ENCODE data around the gene GALNTL6. TPM values are rescaled to one million over a fixed set of nuclear protein-coding genes. Genes with fewer than 3 reads are reported as not detected.

Gene GALNTL6
- total and polyA plus RNA-seq, 9 of the 15 experiments (the other 6 are each of a cell fraction or from before 2014, with no cell fraction given) = 0.18 to 0.50 (median 0.29) TPM

DNA sequence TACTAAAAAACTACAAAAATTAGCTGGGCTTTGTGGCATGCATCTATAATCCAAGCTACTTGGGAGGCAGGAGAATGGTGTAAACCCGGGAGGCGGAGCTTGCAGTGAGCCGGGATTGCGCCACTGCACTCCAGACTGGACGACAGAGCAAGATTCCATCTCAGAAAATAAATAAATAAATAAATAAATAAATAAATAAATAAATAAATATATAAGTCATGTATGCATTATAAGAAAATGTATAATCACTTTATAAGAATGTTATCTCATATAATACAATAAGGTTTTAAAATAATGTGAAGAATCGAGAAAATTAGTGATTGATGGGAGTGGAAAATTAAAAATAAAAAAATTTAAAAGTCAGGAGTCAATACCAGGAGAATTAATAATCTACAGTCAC, 127.5 kb downstream of the GALNTL6 start (continued):
- TF ChIP-seq, protein P1, sequence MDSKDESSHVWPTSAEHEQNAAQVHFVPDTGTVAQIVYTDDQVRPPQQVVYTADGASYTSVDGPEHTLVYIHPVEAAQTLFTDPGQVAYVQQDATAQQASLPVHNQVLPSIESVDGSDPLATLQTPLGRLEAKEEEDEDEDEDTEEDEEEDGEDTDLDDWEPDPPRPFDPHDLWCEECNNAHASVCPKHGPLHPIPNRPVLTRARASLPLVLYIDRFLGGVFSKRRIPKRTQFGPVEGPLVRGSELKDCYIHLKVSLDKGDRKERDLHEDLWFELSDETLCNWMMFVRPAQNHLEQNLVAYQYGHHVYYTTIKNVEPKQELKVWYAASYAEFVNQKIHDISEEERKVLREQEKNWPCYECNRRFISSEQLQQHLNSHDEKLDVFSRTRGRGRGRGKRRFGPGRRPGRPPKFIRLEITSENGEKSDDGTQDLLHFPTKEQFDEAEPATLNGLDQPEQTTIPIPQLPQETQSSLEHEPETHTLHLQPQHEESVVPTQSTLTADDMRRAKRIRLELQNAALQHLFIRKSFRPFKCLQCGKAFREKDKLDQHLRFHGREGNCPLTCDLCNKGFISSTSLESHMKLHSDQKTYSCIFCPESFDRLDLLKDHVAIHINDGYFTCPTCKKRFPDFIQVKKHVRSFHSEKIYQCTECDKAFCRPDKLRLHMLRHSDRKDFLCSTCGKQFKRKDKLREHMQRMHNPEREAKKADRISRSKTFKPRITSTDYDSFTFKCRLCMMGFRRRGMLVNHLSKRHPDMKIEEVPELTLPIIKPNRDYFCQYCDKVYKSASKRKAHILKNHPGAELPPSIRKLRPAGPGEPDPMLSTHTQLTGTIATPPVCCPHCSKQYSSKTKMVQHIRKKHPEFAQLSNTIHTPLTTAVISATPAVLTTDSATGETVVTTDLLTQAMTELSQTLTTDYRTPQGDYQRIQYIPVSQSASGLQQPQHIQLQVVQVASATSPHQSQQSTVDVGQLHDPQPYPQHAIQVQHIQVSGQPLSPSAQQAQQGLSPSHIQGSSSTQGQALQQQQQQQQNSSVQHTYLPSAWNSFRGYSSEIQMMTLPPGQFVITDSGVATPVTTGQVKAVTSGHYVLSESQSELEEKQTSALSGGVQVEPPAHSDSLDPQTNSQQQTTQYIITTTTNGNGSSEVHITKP (IDR thresholded peaks at IDR 0.05; ENCODE audit: partially characterized antibody) = no peak

DNA sequence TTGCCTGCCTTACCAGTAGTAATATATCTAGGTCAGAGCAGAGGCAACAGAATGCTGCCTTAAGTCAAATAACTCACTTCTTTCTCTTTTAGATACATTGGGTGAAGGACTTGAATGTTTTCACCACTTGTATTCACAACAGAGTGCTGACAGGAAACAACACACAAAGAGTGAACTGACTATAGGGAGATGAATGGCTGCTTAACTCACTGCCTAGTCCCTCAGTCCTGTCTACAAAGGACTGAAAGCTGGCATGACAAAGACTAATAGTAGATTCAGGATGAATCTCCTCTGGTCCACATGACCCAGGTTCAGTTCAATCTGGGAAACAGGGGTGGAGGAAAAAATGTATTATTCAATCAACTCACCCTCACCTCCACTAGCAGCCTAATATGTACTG, 134.2 kb downstream of the GALNTL6 start:
- FAIRE-seq (no peak), DNase-seq (ENCODE audit: extremely low read depth in 1 of 4, low spot score in 3 of 4) (no peak), ATAC-seq (no peak)
- H3K27ac ChIP-seq (ENCODE audit: extremely low read depth, low read depth, low read length) = no peak overlapping the region
- no peaks in the 10 kb centered on the region for H3K36me3 ChIP-seq (ENCODE audit: control insufficient read depth, insufficient read depth, low read length)
- no peak overlapping the region for H3K4me3 ChIP-seq
- H3K9ac ChIP-seq (ENCODE audit: insufficient read depth in 1 of 2, low read depth in 2 of 2, low read length in 2 of 2) = no peak overlapping the region
- CTCF ChIA-PET (ENCODE audit: low intra/inter-chr PET ratio) = no interaction called here
- TF ChIP-seq, protein P2, sequence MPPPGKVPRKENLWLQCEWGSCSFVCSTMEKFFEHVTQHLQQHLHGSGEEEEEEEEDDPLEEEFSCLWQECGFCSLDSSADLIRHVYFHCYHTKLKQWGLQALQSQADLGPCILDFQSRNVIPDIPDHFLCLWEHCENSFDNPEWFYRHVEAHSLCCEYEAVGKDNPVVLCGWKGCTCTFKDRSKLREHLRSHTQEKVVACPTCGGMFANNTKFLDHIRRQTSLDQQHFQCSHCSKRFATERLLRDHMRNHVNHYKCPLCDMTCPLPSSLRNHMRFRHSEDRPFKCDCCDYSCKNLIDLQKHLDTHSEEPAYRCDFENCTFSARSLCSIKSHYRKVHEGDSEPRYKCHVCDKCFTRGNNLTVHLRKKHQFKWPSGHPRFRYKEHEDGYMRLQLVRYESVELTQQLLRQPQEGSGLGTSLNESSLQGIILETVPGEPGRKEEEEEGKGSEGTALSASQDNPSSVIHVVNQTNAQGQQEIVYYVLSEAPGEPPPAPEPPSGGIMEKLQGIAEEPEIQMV (tag; conservative IDR thresholded peaks at IDR 0.05; ENCODE audit: low read depth) = no peak
- no peak for TF ChIP-seq SAP30 (IDR thresholded peaks at IDR 0.05; ENCODE audit: borderline replicate concordance, insufficient read depth, low read depth, low read length, poor library complexity, severe bottlenecking)
- no peaks in the 10 kb centered on the region for H3K9me1 ChIP-seq (ENCODE audit: control insufficient read depth, insufficient read depth, low read length)
- H3K27me3 ChIP-seq (ENCODE audit: control insufficient read depth in 2 of 2, insufficient read depth in 2 of 2, low read length in 2 of 2) = no peaks in the 10 kb centered on the region
- H2AFZ ChIP-seq (ENCODE audit: low read depth, low read length) = no peak overlapping the region
- H3K4me2 ChIP-seq (ENCODE audit: insufficient read depth, low read length) = no peak overlapping the region
- no peaks in the 10 kb centered on the region for H4K20me1 ChIP-seq (replicated peaks; ENCODE audit: control insufficient read depth, insufficient read depth, low read length)
- no peaks in the 10 kb centered on the region for H3K4me1 ChIP-seq (replicated peaks in 1 of 2; ENCODE audit: control insufficient read depth in 2 of 2, insufficient read depth in 2 of 2, low read length in 2 of 2)
- POLR2A ChIA-PET = no interaction called here
- BruUV-seq (replicated peaks) = no TSS peak
- in situ Hi-C loops (cut with MboI) (no loop called here), intact Hi-C loops (cut with micrococcal nuclease) (no loop called here)
- H3K79me2 ChIP-seq (ENCODE audit: control insufficient read depth, insufficient read depth, low read length) = no peaks in the 10 kb centered on the region
- no peaks in the 10 kb centered on the region for H3K9me3 ChIP-seq (replicated peaks; ENCODE audit: control insufficient read depth, insufficient read depth, low read depth, low read length)

Data from K562 (cell line).